SK-N-SH (cell line): Measurements from ENCODE around the gene ENOPH1. TPM values are rescaled to one million over a fixed set of nuclear protein-coding genes. Genes with fewer than 3 reads are reported as not detected.

Experiments
- CTCF ChIA-PET: fragments of 300-600, 350-600 bp; formaldehyde crosslinking; extraction: SDS; loops from one replicate; lab custom pipeline; 2021; lab: Yijun Ruan, JAX
- POLR2A ChIA-PET: fragments of 350-600 bp; sonication (Branson Sonifier 250); formaldehyde crosslinking; extraction: SDS; loops from one replicate; lab custom pipeline; 2020; ENCODE audit warnings: antibody characterized with exemption, inconsistent platforms; lab: Yijun Ruan, JAX
- DNase-seq: peaks from one replicate; pipeline ENCODE4 v3.0.0; 2012
- H2AFZ ChIP-seq: fragments of 200-600 bp; sonication (generic); 2 replicates; pipeline ENCODE4 v1.8.1; 2016; ENCODE audit warnings: antibody characterized with exemption, mild to moderate bottlenecking, low read depth
- H3F3A ChIP-seq: fragments of 200-600 bp; sonication (generic); replicated peaks from 2 replicates; pipeline ENCODE3; 2016; ENCODE audit warnings: antibody characterized with exemption, mild to moderate bottlenecking; ENCODE audit not compliant: insufficient read depth
- H3K27ac ChIP-seq, 2 experiments: fragments of 200-500 bp in 1 of 2; fragments of 200-600 bp in 1 of 2; sonication (Bioruptor generic) in 1 of 2; sonication (generic), shearing (Covaris generic) in 1 of 2; 2 replicates each; pipeline versions ENCODE4 v1.5.1 to v1.6.1; 2014 to 2016; ENCODE audit warnings: low read depth in 2 of 2, inconsistent platforms in 1 of 2, low read length in 1 of 2, mild to moderate bottlenecking in 1 of 2, mixed read lengths in 1 of 2
- H3K27me3 ChIP-seq: fragments of 200-600 bp; sonication (generic), shearing (Covaris generic); 2 replicates; pipeline ENCODE4 v1.6.1; 2016; ENCODE audit warnings: mixed run types; ENCODE audit not compliant: insufficient read depth
- H3K36me3 ChIP-seq, 2 experiments: fragments of 200-500 bp in 1 of 2; fragments of 200-600 bp in 1 of 2; sonication (Bioruptor generic) in 1 of 2; sonication (generic) in 1 of 2; replicated peaks in 1 of 2; 2 replicates each; pipeline versions ENCODE3 to v1.5.1; 2014 to 2016; ENCODE audit warnings: low read length in 1 of 2, mild to moderate bottlenecking in 1 of 2; ENCODE audit not compliant: insufficient read depth in 2 of 2, control insufficient read depth in 1 of 2
- H3K4me1 ChIP-seq, 2 experiments: fragments of 200-500 bp in 1 of 2; fragments of 200-600 bp in 1 of 2; sonication (Bioruptor generic) in 1 of 2; sonication (generic), shearing (Covaris generic) in 1 of 2; 2 replicates each; pipeline versions ENCODE4 v1.5.1 to v1.6.1; 2014 to 2016; ENCODE audit warnings: low read depth in 1 of 2, low read length in 1 of 2, mixed run types in 1 of 2; ENCODE audit not compliant: insufficient read depth in 2 of 2, control insufficient read depth in 1 of 2
- H3K4me2 ChIP-seq: fragments of 200-600 bp; sonication (generic), shearing (Covaris generic); 2 replicates; pipeline ENCODE4 v1.6.1; 2017; ENCODE audit warnings: mixed run types
- H3K4me3 ChIP-seq, 2 experiments: fragments of 200-500 bp in 1 of 2; fragments of 200-600 bp in 1 of 2; sonication (Bioruptor generic) in 1 of 2; sonication (generic), shearing (Covaris generic) in 1 of 2; 2 replicates each; pipeline versions ENCODE4 v1.5.1 to v1.8.1; 2014 to 2016; ENCODE audit warnings: low read depth in 2 of 2, inconsistent platforms in 1 of 2, low read length in 1 of 2, mild to moderate bottlenecking in 1 of 2, mixed read lengths in 1 of 2, moderate library complexity in 1 of 2
- H3K79me2 ChIP-seq: fragments of 200-600 bp; sonication (generic); 2 replicates; pipeline ENCODE4 v1.8.1; 2017; ENCODE audit warnings: mild to moderate bottlenecking; ENCODE audit not compliant: insufficient read depth
- H3K9ac ChIP-seq: fragments of 200-600 bp; sonication (generic); 2 replicates; pipeline ENCODE4 v1.6.1; 2017; ENCODE audit warnings: mixed run types
- H3K9me2 ChIP-seq: fragments of 200-600 bp; sonication (generic); 2 replicates; pipeline ENCODE4 v1.6.1; 2017; ENCODE audit warnings: mixed run types
- H3K9me3 ChIP-seq: fragments of 200-600 bp; sonication (generic); 2 replicates; pipeline ENCODE4 v1.6.1; 2017; ENCODE audit warnings: mixed run types, mild to moderate bottlenecking, moderate library complexity
- H4K20me1 ChIP-seq: fragments of 200-600 bp; sonication (generic); 2 replicates; pipeline ENCODE4 v1.6.1; 2017; ENCODE audit warnings: mild to moderate bottlenecking, mixed run types; ENCODE audit not compliant: insufficient read depth
- IRF3 ChIP-seq: fragments of 150-350 bp; IDR thresholded peaks from 2 replicates; pipeline ENCODE4 v1.6.1; 2016; ENCODE audit warnings: mild to moderate bottlenecking, low read depth, low read length
- MEF2A ChIP-seq: IDR thresholded peaks from 2 replicates; pipeline ENCODE4 v1.4.0; 2012; ENCODE audit warnings: low read depth, borderline replicate concordance
- NFIC ChIP-seq: IDR thresholded peaks from 2 replicates; pipeline ENCODE4 v1.4.0; 2012; ENCODE audit warnings: borderline replicate concordance
- RAD21 ChIP-seq: IDR thresholded peaks from 2 replicates; pipeline ENCODE4 v1.6.1; 2012; ENCODE audit warnings: mild to moderate bottlenecking, low read length
- RCOR1 ChIP-seq: fragments of 150-350 bp; IDR thresholded peaks from 2 replicates; pipeline ENCODE4 v1.6.1; 2017; ENCODE audit warnings: antibody characterized with exemption, low read length
- REST ChIP-seq: IDR thresholded peaks from 2 replicates; pipeline ENCODE4 v1.6.1; 2012; ENCODE audit warnings: mild to moderate bottlenecking, low read depth, low read length, moderate library complexity
- RFX5 ChIP-seq: IDR thresholded peaks from 2 replicates; pipeline ENCODE4 v1.6.1; 2012; ENCODE audit warnings: mild to moderate bottlenecking, improper control_type of control experiment, low read length
- SIN3A ChIP-seq: IDR thresholded peaks from 2 replicates; pipeline ENCODE4 v1.6.1; 2012; ENCODE audit warnings: low read depth, mild to moderate bottlenecking, low read length, moderate library complexity, borderline replicate concordance
- SMC3 ChIP-seq: IDR thresholded peaks from 2 replicates; pipeline ENCODE4 v1.6.1; 2012; ENCODE audit warnings: low read depth, low read length, improper control_type of control experiment
- TAF1 ChIP-seq: IDR thresholded peaks from 2 replicates; pipeline ENCODE4 v1.6.1; 2012; ENCODE audit warnings: low read depth, mild to moderate bottlenecking, low read length, moderate library complexity, borderline replicate concordance
- USF1 ChIP-seq: IDR thresholded peaks from 2 replicates; pipeline ENCODE4 v1.4.0; 2012; ENCODE audit warnings: low read depth, borderline replicate concordance
- USF2 ChIP-seq: fragments of 150-350 bp; IDR thresholded peaks from 2 replicates; pipeline ENCODE4 v1.6.1; 2017; ENCODE audit warnings: antibody characterized with exemption, low read length, low read depth, borderline replicate concordance
- YY1 ChIP-seq: IDR thresholded peaks from 2 replicates; pipeline ENCODE4 v1.4.0; 2012; ENCODE audit warnings: low read depth, mild to moderate bottlenecking
- WGBS: methylation state at CpG from one replicate; pipeline ENCODE4 v1.1.6; 2017; ENCODE audit warnings: low lambda C conversion rate; 5-methylcytosine and 5-hydroxymethylcytosine counted together
- polyA plus RNA-seq, 3 experiments: library from polyadenylated mRNA; depleted of rRNA; stranded (reverse); fragments of >200 nt; gene quantifications; 2 replicates each; pipeline ENCODE4 v1.2.3, GENCODE V29; 2012

ENOPH1 gene
- polyA plus RNA-seq, 1 of the 3 experiments (the other 2 are of a cell fraction), result 14.9 TPM

DNA sequence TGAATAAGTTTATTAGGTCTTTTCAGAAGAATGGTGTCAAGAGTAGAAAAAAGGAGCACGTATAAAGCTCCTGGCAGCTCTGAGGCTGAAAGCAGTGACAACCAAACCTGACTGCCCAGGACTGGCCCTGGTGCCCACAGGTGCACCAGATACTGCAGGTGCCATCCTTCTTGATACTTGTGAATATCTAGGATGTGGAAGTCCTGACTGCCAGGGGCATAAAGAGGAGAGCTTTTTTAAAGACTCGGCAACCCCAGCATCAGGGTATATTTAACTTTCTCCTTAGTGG is 70.7 kb downstream of the ENOPH1 start:
- H3F3A ChIP-seq, result peaks cover 7% of the 10 kb centered on the region
- no peaks in the 10 kb centered on the region for H4K20me1 ChIP-seq
- H3K79me2 ChIP-seq, result no peaks in the 10 kb centered on the region
- H3K9me2 ChIP-seq, result no peaks in the 10 kb centered on the region
- H3K9me3 ChIP-seq, result no peaks in the 10 kb centered on the region
- DNase-seq, result no peak
- no peak overlapping the region for H3K4me3 ChIP-seq
- no peak overlapping the region for H2AFZ ChIP-seq
- no peak overlapping the region for H3K27ac ChIP-seq
- no peak overlapping the region for H3K4me2 ChIP-seq
- no peak overlapping the region for H3K9ac ChIP-seq
- H3K27me3 ChIP-seq, result no peaks in the 10 kb centered on the region
- WGBS, result 90% methylated on average over 2 of the region's 2 CpGs
- H3K36me3 ChIP-seq, result no peaks in the 10 kb centered on the region
- H3K4me1 ChIP-seq, result peaks cover 0 to 6% of the 10 kb centered on the region in 2 experiments; a peak in 1 of 4 replicates
- ChIA-PET CTCF (interaction anchor here (1.5 kb wide), 1 partner anchor 221 kb away, joined by 5 read pairs; no protein-coding TSS in a partner anchor), POLR2A (no interaction called here)
- no peak for TF ChIP-seq NFIC
- TF ChIP-seq MEF2A, result no peak
- no peak for TF ChIP-seq RFX5
- TF ChIP-seq REST, result no peak

- H3K9ac ChIP-seq, result no peak overlapping the region
- H3K27ac ChIP-seq, result no peak overlapping the region
- no peaks in the 10 kb centered on the region for H3K27me3 ChIP-seq
- no peaks in the 10 kb centered on the region for H3F3A ChIP-seq
- H3K79me2 ChIP-seq, result no peaks in the 10 kb centered on the region
- no peaks in the 10 kb centered on the region for H3K9me3 ChIP-seq
- no peak overlapping the region for H2AFZ ChIP-seq
- no peak for DNase-seq
- H3K36me3 ChIP-seq, result no peaks in the 10 kb centered on the region
- no peaks in the 10 kb centered on the region for H3K9me2 ChIP-seq
- no peaks in the 10 kb centered on the region for H3K4me1 ChIP-seq
- ChIA-PET CTCF (interaction anchor here (0.6 to 1.6 kb wide), 3 partner anchors 41 to 223 kb away, joined by 3 read pairs; no protein-coding TSS in a partner anchor), POLR2A (no interaction called here)
- H3K4me2 ChIP-seq, result no peak overlapping the region
- H3K4me3 ChIP-seq, result no peak overlapping the region
- TF ChIP-seq SMC3 (no peak), IRF3 (no peak), RCOR1 (no peak), USF1 (no peak), NFIC (no peak), USF2 (no peak), YY1 (no peak), RAD21 (no peak), SIN3A (no peak), TAF1 (no peak)
- no peaks in the 10 kb centered on the region for H4K20me1 ChIP-seq
Measured at GRCh38 chr4:82508011-82508410, 77.6 kb downstream of the ENOPH1 start.
